ENCODE data around the gene CILP.
"Not testable (repeated sequence)": the region's sequence is repeated elsewhere in the genome, so short reads cannot be mapped to it uniquely, and the experiment has no call there.

Gene CILP

DNA sequence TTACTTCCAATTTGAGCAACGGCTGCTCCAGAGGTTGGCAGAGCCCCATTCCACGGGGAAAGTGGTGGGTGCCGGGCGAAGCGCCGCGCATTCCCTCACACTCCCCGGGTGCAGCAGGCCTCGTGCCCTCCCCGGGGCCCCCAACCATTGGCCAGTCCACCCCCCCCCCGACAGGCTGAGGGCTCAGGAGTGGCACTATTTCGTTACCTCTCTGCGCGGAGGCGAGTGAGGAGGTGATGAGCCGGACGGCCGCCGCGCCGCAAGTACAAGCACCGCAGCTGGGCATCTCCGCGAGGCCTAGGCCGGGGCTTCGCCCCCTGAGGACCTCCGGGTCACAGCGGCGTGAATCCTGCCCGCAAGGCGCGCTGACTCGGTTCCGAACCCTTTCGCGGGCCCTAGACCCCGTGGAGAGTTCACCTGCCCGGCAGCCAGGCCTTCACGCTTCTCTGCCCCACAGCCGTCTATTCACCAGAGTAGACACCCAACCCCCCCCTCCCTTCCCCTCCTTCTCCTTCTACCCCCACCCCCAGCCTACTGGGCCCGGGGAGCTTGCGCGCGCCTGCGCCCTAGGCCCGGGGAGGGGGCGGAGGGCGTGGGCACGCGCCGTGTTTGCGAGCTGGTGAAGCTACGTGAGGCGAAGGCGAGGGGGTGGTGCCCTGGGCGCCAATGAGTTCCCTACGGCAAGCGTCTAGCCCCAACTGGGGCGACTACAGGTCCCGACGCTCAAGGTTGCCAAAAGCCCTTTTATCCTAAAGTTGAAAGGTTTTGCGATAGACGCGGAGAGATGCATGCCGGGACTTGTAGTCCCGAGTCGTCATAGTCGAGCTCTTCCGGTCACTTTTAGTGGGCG, 26.2 kb downstream of the CILP start, which contains the start of gene CLPX:
CLPX (minus strand) TSS at position 475 of the 850 bp plus-strand sequence; CDS start at position 286, 189 bp downstream.
- peak within 1 kb of the TSS; percentile 98 for H3K27ac ChIP-seq (ENCODE audit: low read depth, low read length)
- H3K27me3 ChIP-seq (ENCODE audit: control insufficient read depth in 1 of 2, insufficient read depth in 2 of 2, low read length in 2 of 2), result no peaks in the 10 kb centered on the region
- no peaks in the 10 kb centered on the region for H3K36me3 ChIP-seq (ENCODE audit: insufficient read depth, low read length)
- H3K4me1 ChIP-seq (ENCODE audit: insufficient read depth, low read length), result peaks cover 14% of the 10 kb centered on the region
- peak within 1 kb of the TSS; percentile 97 to 98 for H3K4me3 ChIP-seq (ENCODE audit: low read depth in 1 of 2, low read length in 2 of 2)
- peak within 1 kb of the TSS; percentile 69 for H3K9ac ChIP-seq (ENCODE audit: low read length)
- H3K9me3 ChIP-seq (ENCODE audit: low read length), result no peaks in the 10 kb centered on the region

DNA sequence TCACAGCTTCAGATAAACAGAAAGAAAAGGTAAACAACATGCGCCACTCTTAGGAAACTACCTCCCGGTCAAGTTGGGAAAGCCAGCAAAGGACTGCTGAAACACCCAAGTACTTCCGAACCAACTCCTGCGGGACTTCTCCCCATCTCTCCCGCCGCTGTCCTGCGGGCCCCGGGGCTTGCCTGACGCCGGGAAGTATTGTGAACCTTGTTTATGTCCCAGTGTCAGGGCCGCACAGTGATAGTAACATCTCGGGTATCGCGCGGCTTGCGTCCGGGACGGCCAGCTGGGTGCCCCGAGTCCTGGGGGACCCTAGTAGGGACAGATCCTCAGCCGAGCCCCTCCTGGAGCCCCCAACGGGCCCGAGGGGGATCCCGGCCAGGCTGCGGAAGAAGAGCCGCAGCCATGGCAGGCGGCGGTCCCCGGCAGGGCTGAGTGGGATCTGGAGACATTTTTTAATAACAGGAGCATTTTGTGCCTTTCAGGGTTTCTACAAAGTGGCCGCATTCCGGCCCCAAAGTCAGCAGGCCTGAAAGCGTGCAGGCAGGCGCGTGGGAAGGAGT, 26.9 kb downstream of the CILP start:
- peak overlapping the region; percentile 98 for H3K27ac ChIP-seq (ENCODE audit: low read depth, low read length)

DNA sequence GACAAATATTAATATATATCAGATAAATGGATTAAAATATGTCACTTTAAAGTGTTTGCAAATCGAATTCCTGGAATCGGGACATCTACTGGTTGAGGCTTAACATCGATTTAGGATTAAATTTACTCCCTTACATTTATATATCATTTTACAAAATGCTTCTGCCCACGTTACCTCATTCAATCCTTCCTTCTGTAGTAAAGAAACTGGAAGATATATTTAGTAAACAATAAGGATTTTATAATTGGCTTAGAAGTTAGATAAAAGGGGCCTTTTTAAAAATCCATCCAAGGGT, 27.5 kb downstream of the CILP start:
- no peaks in the 10 kb centered on the region for H3K27me3 ChIP-seq (ENCODE audit: control insufficient read depth in 1 of 2, insufficient read depth in 2 of 2, low read length in 2 of 2)

More for the DNA sequence above, 26.9 kb downstream of the CILP start:
- Histone ChIP-seq H3K4me3 (ENCODE audit: low read depth in 1 of 2, low read length in 2 of 2) (peak overlapping the region; percentile 97 to 98), H3K9ac (ENCODE audit: low read length) (peak overlapping the region; percentile 69), H3K9me3 (ENCODE audit: low read length) (no peaks in the 10 kb centered on the region), H3K36me3 (ENCODE audit: insufficient read depth, low read length) (peaks cover 4% of the 10 kb centered on the region), H3K4me1 (ENCODE audit: insufficient read depth, low read length) (peaks cover 14% of the 10 kb centered on the region), H3K27me3 (ENCODE audit: control insufficient read depth in 1 of 2, insufficient read depth in 2 of 2, low read length in 2 of 2) (no peaks in the 10 kb centered on the region)

DNA sequence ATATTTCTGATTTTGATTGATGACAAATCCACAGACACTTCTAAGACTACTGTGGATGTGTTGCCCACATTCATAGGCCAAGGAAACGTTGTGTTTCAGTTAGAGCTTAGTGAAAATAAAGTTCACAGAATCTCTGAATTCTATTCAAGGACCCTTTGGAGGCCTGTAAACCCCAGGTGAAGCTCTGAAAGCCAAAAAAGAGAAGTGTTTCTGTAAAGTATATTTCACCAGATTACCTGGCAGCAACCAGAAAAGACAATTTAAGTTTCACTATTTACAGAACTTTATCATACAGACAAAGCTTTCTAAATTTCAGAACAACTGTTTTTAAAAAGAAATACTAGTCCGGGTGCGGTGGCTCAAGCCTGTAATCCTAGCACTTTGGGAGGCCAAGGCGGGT, 28.7 kb downstream of the CILP start:
- Histone ChIP-seq H3K4me1 (ENCODE audit: insufficient read depth, low read length) (peaks cover 14% of the 10 kb centered on the region), H3K27me3 (ENCODE audit: control insufficient read depth in 1 of 2, insufficient read depth in 2 of 2, low read length in 2 of 2) (no peaks in the 10 kb centered on the region), H3K4me3 (ENCODE audit: low read depth in 1 of 2, low read length in 2 of 2) (no peak overlapping the region), H3K36me3 (ENCODE audit: insufficient read depth, low read length) (peaks cover 10% of the 10 kb centered on the region), H3K9me3 (ENCODE audit: low read length) (no peaks in the 10 kb centered on the region), H3K9ac (ENCODE audit: low read length) (no peak overlapping the region), H3K27ac (ENCODE audit: low read depth, low read length) (no peak overlapping the region)

More for the DNA sequence above, 27.5 kb downstream of the CILP start:
- Histone ChIP-seq H3K36me3 (ENCODE audit: insufficient read depth, low read length) (peaks cover 4% of the 10 kb centered on the region), H3K27ac (ENCODE audit: low read depth, low read length) (peak overlapping the region; percentile 98), H3K4me3 (ENCODE audit: low read depth in 1 of 2, low read length in 2 of 2) (peak overlapping the region; percentile 97 to 98), H3K9ac (ENCODE audit: low read length) (peak overlapping the region; percentile 69), H3K4me1 (ENCODE audit: insufficient read depth, low read length) (peaks cover 14% of the 10 kb centered on the region), H3K9me3 (ENCODE audit: low read length) (no peaks in the 10 kb centered on the region)

GRCh38 chr15:65181582-65182353, 29.5 kb downstream of the CILP start:
- H3K4me3 ChIP-seq (ENCODE audit: low read depth in 1 of 2, low read length in 2 of 2); H3K27ac ChIP-seq (ENCODE audit: low read depth, low read length); H3K9me3 ChIP-seq (ENCODE audit: low read length); H3K9ac ChIP-seq (ENCODE audit: low read length); H3K27me3 ChIP-seq (ENCODE audit: control insufficient read depth in 1 of 2, insufficient read depth in 2 of 2, low read length in 2 of 2): not testable (repeated sequence)
- Histone ChIP-seq H3K36me3 (ENCODE audit: insufficient read depth, low read length) (peaks cover 18% of the 10 kb centered on the region), H3K4me1 (ENCODE audit: insufficient read depth, low read length) (peaks cover 14% of the 10 kb centered on the region)

GRCh38 chr15:65180167-65180566, 31.1 kb downstream of the CILP start:
- H3K9me3 ChIP-seq (ENCODE audit: low read length), result no peaks in the 10 kb centered on the region
- H3K4me1 ChIP-seq (ENCODE audit: insufficient read depth, low read length), result peaks cover 14% of the 10 kb centered on the region
- H3K4me3 ChIP-seq (ENCODE audit: low read depth in 1 of 2, low read length in 2 of 2), result no peak overlapping the region
- H3K27ac ChIP-seq (ENCODE audit: low read depth, low read length), result no peak overlapping the region
- peaks cover 28% of the 10 kb centered on the region for H3K36me3 ChIP-seq (ENCODE audit: insufficient read depth, low read length)
- H3K27me3 ChIP-seq (ENCODE audit: control insufficient read depth in 1 of 2, insufficient read depth in 2 of 2, low read length in 2 of 2), result no peaks in the 10 kb centered on the region
- no peak overlapping the region for H3K9ac ChIP-seq (ENCODE audit: low read length)

DNA sequence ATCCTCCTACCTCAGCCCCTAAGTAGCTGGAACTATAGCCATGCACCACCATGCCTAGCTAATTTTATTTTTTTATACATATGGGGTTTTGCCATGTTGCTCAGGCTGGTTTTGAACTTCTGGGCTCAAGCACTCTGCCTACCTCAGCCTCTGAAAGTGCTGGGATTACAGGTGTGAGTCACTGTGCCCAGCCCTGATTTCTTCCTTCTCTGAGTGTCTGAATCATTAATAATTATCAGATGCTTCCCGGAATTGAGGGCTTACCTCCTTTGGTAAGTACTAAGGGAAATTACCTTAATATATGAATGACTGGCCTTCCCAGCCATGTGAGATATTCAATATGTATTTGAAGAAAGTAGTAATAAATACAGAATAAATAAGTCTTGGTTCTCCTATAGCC, 33.4 kb downstream of the CILP start:
- Histone ChIP-seq H3K36me3 (ENCODE audit: insufficient read depth, low read length) (peaks cover 42% of the 10 kb centered on the region), H3K4me1 (ENCODE audit: insufficient read depth, low read length) (peaks cover 9% of the 10 kb centered on the region), H3K9ac (ENCODE audit: low read length) (no peak overlapping the region), H3K27ac (ENCODE audit: low read depth, low read length) (no peak overlapping the region), H3K4me3 (ENCODE audit: low read depth in 1 of 2, low read length in 2 of 2) (no peak overlapping the region), H3K9me3 (ENCODE audit: low read length) (no peaks in the 10 kb centered on the region), H3K27me3 (ENCODE audit: control insufficient read depth in 1 of 2, insufficient read depth in 2 of 2, low read length in 2 of 2) (no peaks in the 10 kb centered on the region)

DNA sequence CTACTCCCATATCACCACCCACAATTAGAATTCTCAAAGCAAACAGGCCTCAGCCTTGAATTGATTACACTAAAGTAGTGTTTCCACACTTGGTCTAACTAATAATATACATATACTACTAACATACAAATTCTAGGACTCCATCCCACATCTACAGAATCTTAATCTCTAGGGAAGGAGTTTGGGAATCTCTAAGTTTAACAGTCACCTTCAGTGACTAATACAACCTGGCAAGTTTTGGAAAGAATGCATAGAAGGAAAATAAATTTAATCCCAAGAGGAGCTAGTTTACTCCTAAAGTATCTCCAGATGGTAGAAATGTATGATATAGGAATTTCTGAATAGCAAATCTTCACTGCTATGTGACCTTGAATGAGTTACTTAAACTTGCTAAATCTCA, 35.2 kb downstream of the CILP start:
- Histone ChIP-seq H3K4me3 (ENCODE audit: low read depth in 1 of 2, low read length in 2 of 2) (no peak overlapping the region), H3K27ac (ENCODE audit: low read depth, low read length) (no peak overlapping the region), H3K36me3 (ENCODE audit: insufficient read depth, low read length) (peaks cover 56% of the 10 kb centered on the region)

DNA sequence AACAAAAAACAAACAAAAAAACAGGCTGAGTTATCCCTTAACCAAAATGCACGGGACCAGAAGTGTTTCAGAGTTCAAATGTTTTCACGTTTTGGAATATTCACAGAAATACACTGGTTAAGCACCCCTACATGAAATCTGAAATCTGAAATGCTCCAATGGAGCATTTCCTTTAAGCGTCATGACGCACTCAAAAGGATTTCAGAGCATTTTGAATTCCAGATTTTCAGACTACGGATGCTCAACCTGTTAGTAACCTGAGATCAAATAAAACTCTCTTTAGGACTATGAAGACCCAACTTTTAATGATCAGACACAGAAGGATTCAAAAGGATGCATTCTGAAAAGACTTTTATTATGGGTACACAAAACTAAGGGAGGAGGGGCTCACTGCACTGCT, 35.8 kb downstream of the CILP start:
- Histone ChIP-seq H3K4me1 (ENCODE audit: insufficient read depth, low read length) (no peaks in the 10 kb centered on the region), H3K9ac (ENCODE audit: low read length) (peak overlapping the region; percentile 27), H3K27ac (ENCODE audit: low read depth, low read length) (no peak overlapping the region), H3K36me3 (ENCODE audit: insufficient read depth, low read length) (peaks cover 57% of the 10 kb centered on the region), H3K9me3 (ENCODE audit: low read length) (no peaks in the 10 kb centered on the region), H3K27me3 (ENCODE audit: control insufficient read depth in 1 of 2, insufficient read depth in 2 of 2, low read length in 2 of 2) (no peaks in the 10 kb centered on the region), H3K4me3 (ENCODE audit: low read depth in 1 of 2, low read length in 2 of 2) (no peak overlapping the region)

More for the DNA sequence above, 35.2 kb downstream of the CILP start:
- Histone ChIP-seq H3K27me3 (ENCODE audit: control insufficient read depth in 1 of 2, insufficient read depth in 2 of 2, low read length in 2 of 2) (no peaks in the 10 kb centered on the region), H3K9me3 (ENCODE audit: low read length) (no peaks in the 10 kb centered on the region), H3K4me1 (ENCODE audit: insufficient read depth, low read length) (no peaks in the 10 kb centered on the region), H3K9ac (ENCODE audit: low read length) (peak overlapping the region; percentile 27)

- no peak overlapping the region for H3K27ac ChIP-seq (ENCODE audit: low read depth, low read length)
- no peaks in the 10 kb centered on the region for H3K4me1 ChIP-seq (ENCODE audit: insufficient read depth, low read length)
- H3K9me3 ChIP-seq (ENCODE audit: low read length), result no peaks in the 10 kb centered on the region
- H3K27me3 ChIP-seq (ENCODE audit: control insufficient read depth in 1 of 2, insufficient read depth in 2 of 2, low read length in 2 of 2), result no peaks in the 10 kb centered on the region
- peaks cover 61% of the 10 kb centered on the region for H3K36me3 ChIP-seq (ENCODE audit: insufficient read depth, low read length)
- no peak overlapping the region for H3K4me3 ChIP-seq (ENCODE audit: low read depth in 1 of 2, low read length in 2 of 2)
- no peak overlapping the region for H3K9ac ChIP-seq (ENCODE audit: low read length)
Observed at GRCh38 chr15:65174509-65174908, 36.8 kb downstream of the CILP start.

DNA sequence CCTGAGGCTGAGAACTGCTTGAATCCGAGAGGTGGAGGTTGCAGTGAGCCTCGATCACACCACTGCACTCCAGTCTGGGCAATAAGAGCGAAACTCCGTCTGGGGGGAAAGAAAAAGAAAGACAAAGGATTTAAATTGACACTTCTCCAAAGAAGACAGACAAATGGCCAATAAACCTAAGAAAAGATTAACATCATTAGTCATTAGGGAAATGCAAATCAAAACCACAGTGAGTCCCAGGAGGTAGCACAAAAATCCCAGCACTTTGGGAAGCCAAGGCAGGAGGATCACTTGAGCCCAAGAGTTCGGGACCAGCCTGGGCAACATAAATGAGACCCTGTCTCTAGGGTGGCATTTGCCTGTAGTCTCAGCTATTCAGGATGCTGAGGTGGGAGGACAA, 38.7 kb downstream of the CILP start:
- Histone ChIP-seq H3K27me3 (ENCODE audit: control insufficient read depth in 1 of 2, insufficient read depth in 2 of 2, low read length in 2 of 2) (no peaks in the 10 kb centered on the region), H3K9me3 (ENCODE audit: low read length) (no peaks in the 10 kb centered on the region), H3K9ac (ENCODE audit: low read length) (no peak overlapping the region), H3K4me3 (ENCODE audit: low read depth in 1 of 2, low read length in 2 of 2) (no peak overlapping the region), H3K27ac (ENCODE audit: low read depth, low read length) (no peak overlapping the region), H3K4me1 (ENCODE audit: insufficient read depth, low read length) (no peaks in the 10 kb centered on the region), H3K36me3 (ENCODE audit: insufficient read depth, low read length) (peaks cover 53% of the 10 kb centered on the region)

Measured in muscle layer of colon (tissue), 2 donors.